HepG2 (cell line): ENCODE results near the gene FECH. TPM values are rescaled to one million over a fixed set of nuclear protein-coding genes. Genes with fewer than 3 reads are reported as not detected.
A peak's percentile ranks its signal among the peaks of the same experiment; 100 is the strongest.

Experiments used
- IKZF4 ChIP-seq: sonication (generic); formaldehyde crosslinking; IDR thresholded peaks from 2 replicates; pipeline ENCODE4 v1.5.1; 2020; ENCODE audit warnings: borderline replicate concordance, mild to moderate bottlenecking, low read depth, missing genetic modification reagents; ENCODE audit errors: not compliant biosample characterization
- MIER2 ChIP-seq: IDR thresholded peaks from 2 replicates; pipeline ENCODE4 v1.6.1; 2016; ENCODE audit warnings: missing biosample characterization, missing genetic modification reagents
- ZBTB21 ChIP-seq: sonication (generic); formaldehyde crosslinking; IDR thresholded peaks from 2 replicates; pipeline ENCODE4 v1.4.0; 2020; ENCODE audit warnings: missing genetic modification reagents
- ZBTB34 ChIP-seq: sonication (generic); formaldehyde crosslinking; IDR thresholded peaks from 2 replicates; pipeline ENCODE4 v1.8.0; 2022; ENCODE audit warnings: mild to moderate bottlenecking, missing genetic modification reagents
- ZNF407 ChIP-seq: sonication (generic); formaldehyde crosslinking; IDR thresholded peaks from one replicate; pipeline ENCODE4 v1.5.1; 2020; ENCODE audit warnings: mild to moderate bottlenecking, missing genetic modification reagents; ENCODE audit errors: not compliant biosample characterization
- ZNF607 ChIP-seq: sonication (generic); formaldehyde crosslinking; IDR thresholded peaks from 2 replicates; pipeline ENCODE4 v1.5.1; 2020; ENCODE audit warnings: missing genetic modification reagents, mild to moderate bottlenecking, borderline replicate concordance
- ZNF672 ChIP-seq: sonication (generic); formaldehyde crosslinking; IDR thresholded peaks from 2 replicates; pipeline ENCODE4 v1.8.1; 2022; ENCODE audit warnings: missing genetic modification reagents
- ZNF891 ChIP-seq: sonication (generic); formaldehyde crosslinking; IDR thresholded peaks from 2 replicates; pipeline ENCODE4 v1.5.0; 2020; ENCODE audit warnings: mild to moderate bottlenecking, missing genetic modification reagents
- polyA plus RNA-seq, 8 experiments: library from polyadenylated mRNA; depleted of rRNA in 3 of 8; stranded (reverse) in 7 of 8; unstranded in 1 of 8; fragments of >200 nt; fragmentation: Illumina TruSeq in 4 of 8; extraction: Trizol in 4 of 8; gene quantifications; 2 replicates each; pipeline versions ENCODE4 v1.2.1 to v1.2.3, GENCODE V29; 2011 to 2016; ENCODE audit warnings: low read depth in 4 of 8, missing spikeins in 1 of 8, mixed read lengths in 1 of 8; ENCODE audit not compliant: insufficient read depth in 1 of 8
- total RNA-seq, 5 experiments: library from RNA; depleted of rRNA; stranded (reverse); fragments of >200 nt; fragmentation: Illumina TruSeq; extraction: Trizol; gene quantifications; 2 replicates each; pipeline ENCODE4 v1.2.3, GENCODE V29; 2016; ENCODE audit warnings: low read depth in 1 of 5

The FECH gene
- total and polyA plus RNA-seq, 2 of the 13 experiments (the other 11 are each of a cell fraction or from before 2014, with no cell fraction given) = 14.7 to 21.9 TPM

- TF ChIP-seq ZBTB34 (CRISPR knock-in tag) (no peak), ZNF607 (CRISPR knock-in tag) (0 out of 2 replicates have a peak, but pooled peaks have one; percentile 29), ZNF672 (CRISPR knock-in tag) (no peak), ZNF407 (peak; percentile 51), ZNF891 (no peak; the same call in 1 of the 2 replicates), IKZF4 (CRISPR knock-in tag) (peak; percentile 79), MIER2 (no peak), ZBTB21 (CRISPR knock-in tag) (no peak)
- TF ChIP-seq, all 625 proteins: peak for 133
Observed at GRCh38 chr18:57586251-57587049, at the start of gene FECH (continued).
